Upper lobe of left lung (tissue), 4 donors: ENCODE data around the gene RNASE11.

Experiments
- POLR2AphosphoS5 ChIP-seq, 2 donors: sonication (generic); formaldehyde crosslinking; IDR thresholded peaks; one replicate each; pipeline ENCODE4 v1.5.1; 2017; ENCODE audit warnings: antibody characterized with exemption in 2 of 2
- TF ChIP-seq, protein P1 (sequence below), 6 experiments: fragments of 450-650 bp in 4 of 6; fragments of 200-600 bp in 2 of 6; sonication (generic) in 2 of 6; IDR thresholded peaks; one replicate each; pipeline ENCODE4 v1.5.1; 2016 to 2019; ENCODE audit warnings: antibody characterized with exemption in 6 of 6

DNA sequence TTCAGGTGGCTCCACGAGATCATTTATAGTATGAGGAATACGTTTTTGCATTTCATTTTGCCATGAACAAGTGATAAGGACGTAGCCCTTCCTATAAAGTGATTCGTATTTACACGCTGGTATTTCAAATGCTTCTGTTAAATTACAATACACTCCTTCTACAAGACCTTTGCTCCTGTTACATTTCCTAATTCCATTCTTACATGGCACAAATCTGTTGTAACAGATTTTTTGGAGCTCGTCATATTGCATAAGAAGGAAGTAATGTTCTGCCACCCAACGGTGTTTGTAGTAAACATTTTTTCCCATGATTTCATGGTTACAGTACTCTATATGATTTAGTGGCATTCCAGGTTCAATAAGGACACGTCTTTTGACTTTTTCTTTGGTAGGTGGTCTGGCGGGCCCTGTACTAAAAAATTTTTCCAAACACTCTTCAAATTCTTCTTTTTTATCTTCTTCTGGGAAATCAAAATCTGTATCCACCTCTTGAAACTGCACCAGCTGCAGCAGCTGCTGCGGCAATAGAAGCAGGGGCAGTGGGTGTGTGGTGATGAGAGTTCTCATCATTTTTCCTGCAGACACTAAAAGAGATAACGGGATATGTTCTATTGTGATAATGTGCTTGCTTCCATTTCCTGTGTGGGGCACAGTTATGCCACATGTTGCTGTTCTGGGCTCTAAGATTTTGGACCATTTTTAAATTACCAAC is 31.1 kb downstream of the RNASE11 start:
- TF ChIP-seq, protein P1, sequence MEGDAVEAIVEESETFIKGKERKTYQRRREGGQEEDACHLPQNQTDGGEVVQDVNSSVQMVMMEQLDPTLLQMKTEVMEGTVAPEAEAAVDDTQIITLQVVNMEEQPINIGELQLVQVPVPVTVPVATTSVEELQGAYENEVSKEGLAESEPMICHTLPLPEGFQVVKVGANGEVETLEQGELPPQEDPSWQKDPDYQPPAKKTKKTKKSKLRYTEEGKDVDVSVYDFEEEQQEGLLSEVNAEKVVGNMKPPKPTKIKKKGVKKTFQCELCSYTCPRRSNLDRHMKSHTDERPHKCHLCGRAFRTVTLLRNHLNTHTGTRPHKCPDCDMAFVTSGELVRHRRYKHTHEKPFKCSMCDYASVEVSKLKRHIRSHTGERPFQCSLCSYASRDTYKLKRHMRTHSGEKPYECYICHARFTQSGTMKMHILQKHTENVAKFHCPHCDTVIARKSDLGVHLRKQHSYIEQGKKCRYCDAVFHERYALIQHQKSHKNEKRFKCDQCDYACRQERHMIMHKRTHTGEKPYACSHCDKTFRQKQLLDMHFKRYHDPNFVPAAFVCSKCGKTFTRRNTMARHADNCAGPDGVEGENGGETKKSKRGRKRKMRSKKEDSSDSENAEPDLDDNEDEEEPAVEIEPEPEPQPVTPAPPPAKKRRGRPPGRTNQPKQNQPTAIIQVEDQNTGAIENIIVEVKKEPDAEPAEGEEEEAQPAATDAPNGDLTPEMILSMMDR (IDR thresholded peaks at IDR 0.05), result no peak
- TF ChIP-seq POLR2AphosphoS5 (IDR thresholded peaks at IDR 0.05), result no peak
